KMS-11 (cell line): ENCODE measurements around the gene GPS1.

Experiments used
- H2AFZ ChIP-seq: fragments of 200-600 bp; sonication (generic); 2 replicates; pipeline ENCODE4 v1.6.1; 2016; ENCODE audit warnings: antibody characterized with exemption, mixed run types, low read depth
- H3K27ac ChIP-seq: fragments of 200-600 bp; sonication (generic); 2 replicates; pipeline ENCODE4 v1.6.1; 2016; ENCODE audit warnings: mild to moderate bottlenecking, mixed run types
- H3K27me3 ChIP-seq: fragments of 200-600 bp; sonication (generic); 2 replicates; pipeline ENCODE4 v1.6.1; 2017; ENCODE audit warnings: mild to moderate bottlenecking, low read depth, mixed run types, moderate library complexity; ENCODE audit not compliant: insufficient read depth
- H3K36me3 ChIP-seq: fragments of 200-600 bp; sonication (generic); 2 replicates; pipeline ENCODE4 v1.6.1; 2017; ENCODE audit warnings: mild to moderate bottlenecking, mixed run types; ENCODE audit not compliant: insufficient read depth
- H3K4me1 ChIP-seq: fragments of 200-600 bp; sonication (generic); 2 replicates; pipeline ENCODE4 v1.6.1; 2016; ENCODE audit warnings: mild to moderate bottlenecking, low read depth, mixed run types; ENCODE audit not compliant: poor library complexity, severe bottlenecking
- H3K4me2 ChIP-seq: fragments of 200-600 bp; sonication (generic); 2 replicates; pipeline ENCODE4 v1.7.0; 2016; ENCODE audit warnings: mild to moderate bottlenecking, mixed run types
- H3K4me3 ChIP-seq: fragments of 200-600 bp; sonication (generic); IDR thresholded peaks from 2 replicates; pipeline ENCODE4 v1.6.1; 2017; ENCODE audit warnings: low read depth, low read length, mixed read lengths; ENCODE audit not compliant: insufficient read depth
- H3K79me2 ChIP-seq: fragments of 200-600 bp; sonication (generic); 2 replicates; pipeline ENCODE4 v1.6.1; 2016; ENCODE audit warnings: low read depth, mixed run types; ENCODE audit not compliant: insufficient read depth
- H3K9ac ChIP-seq: fragments of 200-600 bp; sonication (generic); 2 replicates; pipeline ENCODE4 v1.6.1; 2016; ENCODE audit warnings: mild to moderate bottlenecking, mixed run types
- H4K20me1 ChIP-seq: fragments of 200-600 bp; sonication (generic); 2 replicates; pipeline ENCODE4 v1.6.1; 2016; ENCODE audit warnings: mild to moderate bottlenecking, mixed run types; ENCODE audit not compliant: insufficient read depth
- CTCF ChIP-seq: fragments of 200-600 bp; sonication (generic); conservative IDR thresholded peaks from 2 replicates; pipeline ENCODE4 v1.6.1; 2017; ENCODE audit warnings: low read depth, mild to moderate bottlenecking, antibody characterized with exemption, low read length, moderate library complexity, mixed read lengths

The GPS1 gene

GRCh38 chr17:82024859-82025258 is 26.8 kb upstream of the GPS1 start:
- Histone ChIP-seq H3K36me3 (no peaks in the 10 kb centered on the region), H3K4me3 (no peak overlapping the region)

GRCh38 chr17:82025401-82026107 is 26.1 kb upstream of the GPS1 start:
- Histone ChIP-seq H3K4me1 (peaks cover 13% of the 10 kb centered on the region), H3K27ac (no peak overlapping the region), H2AFZ (no peak overlapping the region), H3K27me3 (no peaks in the 10 kb centered on the region), H3K4me2 (no peak overlapping the region), H3K4me3 (no peak overlapping the region), H3K9ac (no peak overlapping the region), H4K20me1 (no peaks in the 10 kb centered on the region), H3K79me2 (peaks cover 6% of the 10 kb centered on the region; the same call in 1 of the 2 replicates), H3K36me3 (no peaks in the 10 kb centered on the region)
- no peak for TF ChIP-seq CTCF

More at GRCh38 chr17:82024859-82025258, 26.8 kb upstream of the GPS1 start:
- Histone ChIP-seq H3K79me2 (peaks cover 6% of the 10 kb centered on the region; the same call in 1 of the 2 replicates), H2AFZ (no peak overlapping the region), H3K4me1 (peaks cover 8% of the 10 kb centered on the region), H4K20me1 (no peaks in the 10 kb centered on the region), H3K27me3 (no peaks in the 10 kb centered on the region), H3K4me2 (peak overlapping the region; percentile 84; the same call in 1 of the 2 replicates), H3K9ac (no peak overlapping the region), H3K27ac (no peak overlapping the region)
- TF ChIP-seq CTCF: no peak

- no peaks in the 10 kb centered on the region for H3K79me2 ChIP-seq
- no peaks in the 10 kb centered on the region for H4K20me1 ChIP-seq
- H3K36me3 ChIP-seq: no peaks in the 10 kb centered on the region
- H3K4me2 ChIP-seq: no peak overlapping the region
- no peak for TF ChIP-seq CTCF
- no peak overlapping the region for H3K27ac ChIP-seq
- no peak overlapping the region for H2AFZ ChIP-seq
- no peaks in the 10 kb centered on the region for H3K27me3 ChIP-seq
- no peak overlapping the region for H3K4me3 ChIP-seq
- peaks cover 13% of the 10 kb centered on the region for H3K4me1 ChIP-seq
- no peak overlapping the region for H3K9ac ChIP-seq
These were observed 23.5 kb upstream of the GPS1 start for GRCh38 chr17:82028246-82028645.

GRCh38 chr17:82028966-82029365 is 22.7 kb upstream of the GPS1 start:
- H3K27ac ChIP-seq: no peak overlapping the region

More at GRCh38 chr17:82028966-82029365, 22.7 kb upstream of the GPS1 start:
- Histone ChIP-seq H4K20me1 (no peaks in the 10 kb centered on the region), H2AFZ (no peak overlapping the region), H3K79me2 (no peaks in the 10 kb centered on the region), H3K27me3 (no peaks in the 10 kb centered on the region), H3K36me3 (no peaks in the 10 kb centered on the region), H3K4me2 (no peak overlapping the region), H3K4me3 (no peak overlapping the region), H3K4me1 (peaks cover 12% of the 10 kb centered on the region), H3K9ac (no peak overlapping the region)
- no peak for TF ChIP-seq CTCF
